ENCODE measurements around the gene LTBP1.
"Not testable (repeated sequence)": the region's sequence is repeated elsewhere in the genome, so short reads cannot be mapped to it uniquely, and the experiment has no call there.

LTBP1 gene

GRCh38 chr2:33057307-33058028 is 110.7 kb downstream of the LTBP1 start:
- H3K36me3 Mint-ChIP-seq, H3K4me1 Mint-ChIP-seq, H3K4me3 Mint-ChIP-seq, H3K27ac Mint-ChIP-seq, H3K27me3 Mint-ChIP-seq, ATAC-seq, H3K9me3 Mint-ChIP-seq: not testable (repeated sequence)

GRCh38 chr2:33058716-33059470 is 112.1 kb downstream of the LTBP1 start:
- H3K4me1 Mint-ChIP-seq, result no peaks in the 10 kb centered on the region
- no peaks in the 10 kb centered on the region for H3K27me3 Mint-ChIP-seq
- H3K9me3 Mint-ChIP-seq, result no peaks in the 10 kb centered on the region
- H3K27ac Mint-ChIP-seq, result no peak overlapping the region
- H3K4me3 Mint-ChIP-seq, result no peak overlapping the region
- H3K36me3 Mint-ChIP-seq, result no peaks in the 10 kb centered on the region
- ATAC-seq, result no peak

- Mint-ChIP-seq H3K27ac (no peak overlapping the region), H3K9me3 (no peaks in the 10 kb centered on the region), H3K4me3 (no peak overlapping the region), H3K4me1 (no peaks in the 10 kb centered on the region), H3K27me3 (no peaks in the 10 kb centered on the region), H3K36me3 (no peaks in the 10 kb centered on the region)
- ATAC-seq, result no peak
Observed at GRCh38 chr2:33059471-33060156, 112.9 kb downstream of the LTBP1 start.

- H3K4me3 Mint-ChIP-seq, result no peak overlapping the region
- H3K27me3 Mint-ChIP-seq, result no peaks in the 10 kb centered on the region
- H3K4me1 Mint-ChIP-seq, result no peaks in the 10 kb centered on the region
- H3K27ac Mint-ChIP-seq, result no peak overlapping the region
- no peaks in the 10 kb centered on the region for H3K9me3 Mint-ChIP-seq
- no peaks in the 10 kb centered on the region for H3K36me3 Mint-ChIP-seq
- no peak for ATAC-seq
Observed at GRCh38 chr2:33060405-33060804, 113.7 kb downstream of the LTBP1 start.

GRCh38 chr2:33062665-33063250 is 116.0 kb downstream of the LTBP1 start:
- Mint-ChIP-seq H3K9me3 (no peaks in the 10 kb centered on the region), H3K4me1 (no peaks in the 10 kb centered on the region), H3K4me3 (no peak overlapping the region), H3K27ac (no peak overlapping the region), H3K27me3 (no peaks in the 10 kb centered on the region), H3K36me3 (no peaks in the 10 kb centered on the region)
- no peak for ATAC-seq

GRCh38 chr2:33064349-33064801 is 117.6 kb downstream of the LTBP1 start:
- Mint-ChIP-seq H3K36me3 (no peaks in the 10 kb centered on the region), H3K27ac (no peak overlapping the region), H3K4me3 (no peak overlapping the region), H3K27me3 (peaks cover 2% of the 10 kb centered on the region), H3K9me3 (no peaks in the 10 kb centered on the region), H3K4me1 (no peaks in the 10 kb centered on the region)
- no peak for ATAC-seq

GRCh38 chr2:33067598-33067997 is 120.8 kb downstream of the LTBP1 start:
- no peaks in the 10 kb centered on the region for H3K9me3 Mint-ChIP-seq
- H3K27ac Mint-ChIP-seq, result no peak overlapping the region
- H3K4me1 Mint-ChIP-seq, result no peaks in the 10 kb centered on the region

GRCh38 chr2:33068261-33068660 is 121.5 kb downstream of the LTBP1 start:
- no peak for ATAC-seq
- H3K27ac Mint-ChIP-seq, result no peak overlapping the region
- no peaks in the 10 kb centered on the region for H3K4me1 Mint-ChIP-seq
- no peak overlapping the region for H3K4me3 Mint-ChIP-seq
- H3K9me3 Mint-ChIP-seq, result no peaks in the 10 kb centered on the region
- H3K27me3 Mint-ChIP-seq, result peaks cover 26% of the 10 kb centered on the region
- no peaks in the 10 kb centered on the region for H3K36me3 Mint-ChIP-seq

More at GRCh38 chr2:33067598-33067997, 120.8 kb downstream of the LTBP1 start:
- no peak overlapping the region for H3K4me3 Mint-ChIP-seq
- H3K36me3 Mint-ChIP-seq, result no peaks in the 10 kb centered on the region
- H3K27me3 Mint-ChIP-seq, result peaks cover 26% of the 10 kb centered on the region
- ATAC-seq, result no peak

GRCh38 chr2:33069894-33070651 is 123.3 kb downstream of the LTBP1 start:
- Mint-ChIP-seq H3K27me3 (peaks cover 26% of the 10 kb centered on the region), H3K9me3 (no peaks in the 10 kb centered on the region), H3K4me3 (no peak overlapping the region), H3K27ac (no peak overlapping the region), H3K36me3 (no peaks in the 10 kb centered on the region), H3K4me1 (no peaks in the 10 kb centered on the region)
- ATAC-seq, result no peak

GRCh38 chr2:33071591-33071990 is 124.8 kb downstream of the LTBP1 start:
- Mint-ChIP-seq H3K4me3 (no peak overlapping the region), H3K27me3 (peaks cover 26% of the 10 kb centered on the region), H3K36me3 (no peaks in the 10 kb centered on the region), H3K27ac (no peak overlapping the region), H3K9me3 (no peaks in the 10 kb centered on the region), H3K4me1 (no peaks in the 10 kb centered on the region)
- no peak for ATAC-seq

- no peak overlapping the region for H3K4me3 Mint-ChIP-seq
- H3K27me3 Mint-ChIP-seq, result peaks cover 34% of the 10 kb centered on the region
- H3K9me3 Mint-ChIP-seq, result no peaks in the 10 kb centered on the region
- no peak for ATAC-seq
- no peaks in the 10 kb centered on the region for H3K36me3 Mint-ChIP-seq
- no peak overlapping the region for H3K27ac Mint-ChIP-seq
- H3K4me1 Mint-ChIP-seq, result peaks cover 2% of the 10 kb centered on the region
Observed at GRCh38 chr2:33072614-33073013, 125.9 kb downstream of the LTBP1 start.

- Mint-ChIP-seq H3K9me3 (no peaks in the 10 kb centered on the region), H3K4me3 (no peak overlapping the region), H3K27ac (no peak overlapping the region), H3K27me3 (peaks cover 38% of the 10 kb centered on the region), H3K4me1 (peaks cover 6% of the 10 kb centered on the region), H3K36me3 (no peaks in the 10 kb centered on the region)
- ATAC-seq, result no peak
Observed at GRCh38 chr2:33073018-33073417, 126.3 kb downstream of the LTBP1 start.

- Mint-ChIP-seq H3K4me1 (peaks cover 8% of the 10 kb centered on the region), H3K27me3 (peaks cover 40% of the 10 kb centered on the region), H3K27ac (no peak overlapping the region), H3K9me3 (no peaks in the 10 kb centered on the region), H3K36me3 (no peaks in the 10 kb centered on the region), H3K4me3 (no peak overlapping the region)
- no peak for ATAC-seq
Observed at GRCh38 chr2:33074197-33074596, 127.4 kb downstream of the LTBP1 start.

GRCh38 chr2:33077311-33077710 is 130.6 kb downstream of the LTBP1 start:
- Mint-ChIP-seq H3K4me1 (peaks cover 19% of the 10 kb centered on the region), H3K4me3 (no peak overlapping the region), H3K36me3 (no peaks in the 10 kb centered on the region), H3K9me3 (no peaks in the 10 kb centered on the region), H3K27me3 (peaks cover 14% of the 10 kb centered on the region), H3K27ac (no peak overlapping the region)
- ATAC-seq, result no peak

- peaks cover 22% of the 10 kb centered on the region for H3K4me1 Mint-ChIP-seq
- H3K9me3 Mint-ChIP-seq, result no peaks in the 10 kb centered on the region
- H3K27ac Mint-ChIP-seq, result no peak overlapping the region
- H3K4me3 Mint-ChIP-seq, result no peak overlapping the region
- H3K27me3 Mint-ChIP-seq, result peaks cover 14% of the 10 kb centered on the region
- no peaks in the 10 kb centered on the region for H3K36me3 Mint-ChIP-seq
- no peak for ATAC-seq
Observed at GRCh38 chr2:33077844-33078243, 131.1 kb downstream of the LTBP1 start.

Data from stimulated activated memory B cell treated with anti-CD40 and anti-IgM and Interleukin-4, amounts not matched to agents 10 μg/mL and 1 μg/mL and 100 μg/mL, for 72 hours (primary cell).